Immature natural killer cell (primary cell): Measurements from ENCODE around the gene STAC3. TPM values are rescaled to one million over a fixed set of nuclear protein-coding genes. Genes with fewer than 3 reads are reported as not detected.

Experiments
- polyA plus RNA-seq, 3 donors: library from polyadenylated mRNA; unstranded; fragments of 300-500 nt; fragmentation: Illumina TruSeq; gene quantifications; one replicate each; pipeline ENCODE4 v1.2.3, GENCODE V29; 2021

The STAC3 gene
- polyA plus RNA-seq, 3 donors from 2014 or later = not detected

Other genes starting within 250 kb of the STAC3 start
- 1 to 10 TPM in 2 of 3 donors, not detected in 1; 1.1 to 2.6 TPM for gene ZBTB39, start 244.6 kb downstream of the STAC3 start, polyA plus RNA-seq
- gene TAC3, start 234.7 kb downstream of the STAC3 start, polyA plus RNA-seq = not detected
- gene MYO1A, start 201.1 kb downstream of the STAC3 start, polyA plus RNA-seq = not detected
- 1 to 10 TPM; 1.6 to 4.1 (median 2.6) TPM for gene NEMP1, start 172.4 kb downstream of the STAC3 start, polyA plus RNA-seq
- gene NAB2, start 162.1 kb downstream of the STAC3 start, polyA plus RNA-seq = 1 to 10 TPM; 1.0 to 2.7 (median 1.3) TPM
- 10 to 100 TPM; 71.1 to 94.0 (median 89.1) TPM for gene STAT6, start 139.8 kb downstream of the STAC3 start, polyA plus RNA-seq
- gene LRP1, start 122.7 kb downstream of the STAC3 start, polyA plus RNA-seq = under 1 TPM in 2 of 3 donors, not detected in 1; 0.08 to 0.22 TPM
- gene LRP1-AS, start 103.6 kb downstream of the STAC3 start, polyA plus RNA-seq = not detected
- not detected for gene NXPH4, start 34.4 kb downstream of the STAC3 start, polyA plus RNA-seq
- 10 to 100 TPM; 43.1 to 50.8 (median 49.3) TPM for gene SHMT2, start 21.5 kb downstream of the STAC3 start, polyA plus RNA-seq
- 10 to 100 TPM in 1 of 3 donors, 1 to 10 TPM in 1, under 1 TPM in 1; 0.12 to 19.0 (median 3.3) TPM for gene R3HDM2, start 179.9 kb upstream of the STAC3 start, polyA plus RNA-seq
- under 1 TPM in 1 of 3 donors, not detected in 2; 0.15 TPM for gene INHBC, start 183.6 kb upstream of the STAC3 start, polyA plus RNA-seq
- not detected for gene INHBE, start 204.1 kb upstream of the STAC3 start, polyA plus RNA-seq
- gene GLI1, start 208.6 kb upstream of the STAC3 start, polyA plus RNA-seq = under 1 TPM in 2 of 3 donors, not detected in 1; 0.33 to 0.40 TPM
- gene ARHGAP9, start 228.7 kb upstream of the STAC3 start, polyA plus RNA-seq = 100 to 1,000 TPM; 148 to 294 (median 163) TPM
- gene MARS1, start 236.9 kb upstream of the STAC3 start, polyA plus RNA-seq = 100 to 1,000 TPM; 100 to 158 (median 114) TPM